ENCODE data around the gene MCL1.

GRCh38 chr1:150572918-150573647 lies 6.3 kb downstream of the MCL1 start:
- no peak for TF ChIP-seq CTCF (IDR thresholded peaks at IDR 0.05)
- TF ChIP-seq POLR2A (IDR thresholded peaks at IDR 0.05), result peak in 1 of 2 donors; percentile 54
